K562 (cell line): ENCODE measurements around the gene TSPAN16. TPM values are rescaled to one million over a fixed set of nuclear protein-coding genes. Genes with fewer than 3 reads are reported as not detected.

ENCODE experiments used
- ATAC-seq: fragments of 200-7000 bp; cut with Tn5 transposase; 3 replicates; pipeline ENCODE4 v1.9.1; 2020; ENCODE audit warnings: moderate library complexity
- BruUV-seq: library from RNA; stranded (reverse); fragments of 400-500 nt; replicated peaks from 2 replicates; lab custom pipeline; 2021; lab: Mats Ljungman, UMichigan
- CTCF ChIA-PET: fragments of 300-600 bp; formaldehyde crosslinking; extraction: SDS; loops from one replicate; lab custom pipeline; 2021; ENCODE audit warnings: low intra/inter-chr PET ratio; lab: Yijun Ruan, JAX
- POLR2A ChIA-PET: fragments of 300-600, 350-650 bp; sonication (Branson Sonifier 250); formaldehyde crosslinking; extraction: SDS; loops from one replicate; lab custom pipeline; 2021; ENCODE audit warnings: antibody characterized with exemption, inconsistent platforms; lab: Yijun Ruan, JAX
- DNase-seq, 4 experiments: peaks; one replicate each; pipeline versions ENCODE4 v3.0.0 to v3.0.0-alpha.2; 2011 to 2018; ENCODE audit warnings: low spot score in 3 of 4, mixed read lengths in 3 of 4; ENCODE audit errors: extremely low read depth in 1 of 4
- FAIRE-seq: peaks from 2 replicates; lab custom pipeline; 2011; peaks lifted over from hg19 to GRCh38; lab: Jason Lieb, UNC
- H2AFZ ChIP-seq: 2 replicates; pipeline ENCODE4 v1.6.0; 2011; ENCODE audit warnings: low read depth, low read length, control low read depth, inconsistent platforms
- H3K27ac ChIP-seq: fragments of 200-600 bp; 3 replicates; pipeline ENCODE4 v1.8.0; 2011; ENCODE audit warnings: low read depth, mild to moderate bottlenecking, control low read depth, inconsistent platforms, low read length, moderate library complexity, mixed read lengths; ENCODE audit errors: extremely low read depth
- H3K27me3 ChIP-seq, 2 experiments: fragments of 300-600 bp in 1 of 2; 2 replicates in 1 of 2; 3 replicates in 1 of 2; pipeline versions ENCODE4 v1.6.0 to v1.8.0; 2011; ENCODE audit warnings: inconsistent platforms in 2 of 2, low read length in 2 of 2, mild to moderate bottlenecking in 1 of 2, mixed read lengths in 1 of 2, moderate library complexity in 1 of 2; ENCODE audit not compliant: control insufficient read depth in 2 of 2, insufficient read depth in 2 of 2
- H3K36me3 ChIP-seq: fragments of 300-600 bp; 3 replicates; pipeline ENCODE4 v1.8.0; 2011; ENCODE audit warnings: mild to moderate bottlenecking, low read length, inconsistent platforms; ENCODE audit not compliant: control insufficient read depth, insufficient read depth
- H3K4me1 ChIP-seq, 2 experiments: fragments of 200-600 bp in 1 of 2; replicated peaks in 1 of 2; 2 replicates in 1 of 2; 3 replicates in 1 of 2; pipeline versions ENCODE4 v1.5.1 to v1.8.0; 2011; ENCODE audit warnings: inconsistent platforms in 2 of 2, low read length in 2 of 2, mild to moderate bottlenecking in 1 of 2, mixed read lengths in 1 of 2, moderate library complexity in 1 of 2; ENCODE audit not compliant: control insufficient read depth in 2 of 2, insufficient read depth in 2 of 2
- H3K4me2 ChIP-seq: 2 replicates; pipeline ENCODE4 v1.6.1; 2011; ENCODE audit warnings: low read length, control low read depth, inconsistent platforms, mixed read lengths; ENCODE audit not compliant: insufficient read depth
- H3K4me3 ChIP-seq: fragments of 200-600 bp; sonication (generic), shearing (Covaris generic); 2 replicates; pipeline ENCODE4 v1.5.1; 2016; ENCODE audit warnings: control low read depth, inconsistent platforms
- H3K79me2 ChIP-seq: fragments of 200-600 bp; 3 replicates; pipeline ENCODE4 v1.8.0; 2011; ENCODE audit warnings: low read length, inconsistent platforms; ENCODE audit not compliant: control insufficient read depth, insufficient read depth
- H3K9ac ChIP-seq, 2 experiments: 2 replicates each; pipeline versions ENCODE4 v1.6.0 to v1.6.1; 2011; ENCODE audit warnings: low read depth in 2 of 2, low read length in 2 of 2, control low read depth in 1 of 2, inconsistent platforms in 1 of 2, mild to moderate bottlenecking in 1 of 2, mixed read lengths in 1 of 2; ENCODE audit not compliant: insufficient read depth in 1 of 2
- H3K9me1 ChIP-seq: one replicate; pipeline ENCODE4 v1.6.0; 2011; ENCODE audit warnings: inconsistent platforms, mild to moderate bottlenecking, low read length, moderate library complexity; ENCODE audit not compliant: control insufficient read depth, insufficient read depth
- H3K9me3 ChIP-seq: replicated peaks from 2 replicates; pipeline ENCODE4 v1.5.1; 2011; ENCODE audit warnings: low read depth, low read length, inconsistent platforms; ENCODE audit not compliant: control insufficient read depth, insufficient read depth
- H4K20me1 ChIP-seq: replicated peaks from 2 replicates; pipeline ENCODE4 v1.6.1; 2011; ENCODE audit warnings: low read length, inconsistent platforms, mixed read lengths; ENCODE audit not compliant: control insufficient read depth, insufficient read depth
- BCOR ChIP-seq: fragments of 450-650 bp; IDR thresholded peaks from 2 replicates; pipeline ENCODE4 v1.6.1; 2016
- CBFA2T3 ChIP-seq: fragments of 450-650 bp; IDR thresholded peaks from 2 replicates; pipeline ENCODE4 v1.6.1; 2017
- CCAR2 ChIP-seq: fragments of 200-400 bp; formaldehyde crosslinking; IDR thresholded peaks from 2 replicates; pipeline ENCODE4 v1.6.1; 2017; ENCODE audit warnings: mild to moderate bottlenecking, low read depth, low read length
- CHD2 ChIP-seq: IDR thresholded peaks from 2 replicates; pipeline ENCODE4 v1.6.1; 2011; ENCODE audit warnings: low read depth, low read length
- CTCF ChIP-seq, 3 experiments: IDR thresholded peaks in 2 of 3; conservative IDR thresholded peaks in 1 of 3; 2 replicates each; pipeline ENCODE4 v1.5.1; 2011 to 2012; ENCODE audit warnings: low read length in 3 of 3, mild to moderate bottlenecking in 3 of 3, control low read depth in 2 of 3, improper control_type of control experiment in 1 of 3, inconsistent platforms in 1 of 3, low read depth in 1 of 3, mixed read lengths in 1 of 3, moderate library complexity in 1 of 3; ENCODE audit not compliant: insufficient read depth in 2 of 3
- ERF ChIP-seq: fragments of 450-650 bp; formaldehyde crosslinking; IDR thresholded peaks from 2 replicates; pipeline ENCODE4 v1.4.0; 2020; ENCODE audit warnings: mild to moderate bottlenecking, mixed read lengths
- KDM1A ChIP-seq, 2 experiments: fragments of 450-650 bp; IDR thresholded peaks; 2 replicates each; pipeline ENCODE4 v1.6.1; 2016; ENCODE audit warnings: mild to moderate bottlenecking in 2 of 2
- LEF1 ChIP-seq: fragments of 450-650 bp; IDR thresholded peaks from 2 replicates; pipeline ENCODE4 v1.6.1; 2016; ENCODE audit warnings: mild to moderate bottlenecking
- PKNOX1 ChIP-seq: fragments of 450-650 bp; IDR thresholded peaks from 2 replicates; pipeline ENCODE4 v1.6.1; 2016
- RAD21 ChIP-seq, 2 experiments: fragments of 250-450 bp in 1 of 2; fragments of 450-650 bp in 1 of 2; sonication (Bioruptor Pico) in 1 of 2; formaldehyde crosslinking in 1 of 2; IDR thresholded peaks in 1 of 2; conservative IDR thresholded peaks in 1 of 2; 2 replicates each; pipeline versions ENCODE4 v1.4.0 to v1.8.0; 2020 to 2022; ENCODE audit warnings: mild to moderate bottlenecking in 2 of 2, moderate library complexity in 1 of 2
- RBM25 ChIP-seq: fragments of 200-400 bp; formaldehyde crosslinking; IDR thresholded peaks from 2 replicates; pipeline ENCODE4 v1.6.1; 2018; ENCODE audit warnings: low read length, low read depth, moderate library complexity; ENCODE audit not compliant: severe bottlenecking
- RCOR1 ChIP-seq, 2 experiments: IDR thresholded peaks; 2 replicates each; pipeline ENCODE4 v1.6.1; 2012; ENCODE audit warnings: low read depth in 2 of 2, low read length in 2 of 2, borderline replicate concordance in 1 of 2, improper control_type of control experiment in 1 of 2
- SRF ChIP-seq, 2 experiments: fragments of 250-450, 450-650 bp in 1 of 2; sonication (Bioruptor Pico) in 1 of 2; sonication (generic) in 1 of 2; formaldehyde crosslinking; IDR thresholded peaks; 2 replicates each; pipeline versions ENCODE4 v1.5.0 to v1.5.1; 2020 to 2022; ENCODE audit warnings: mild to moderate bottlenecking in 1 of 2, missing genetic modification reagents in 1 of 2
- ZFP36 ChIP-seq: fragments of 150-350 bp; IDR thresholded peaks from 2 replicates; pipeline ENCODE4 v1.6.1; 2018; ENCODE audit warnings: low read length, low read depth; ENCODE audit not compliant: partially characterized antibody
- ZNF512 ChIP-seq: IDR thresholded peaks from 2 replicates; pipeline ENCODE4 v1.6.1; 2016; ENCODE audit warnings: missing genetic modification characterization, missing compliant biosample characterization
- WGBS: fragments of 100-300 bp; shearing (Covaris generic); methylation state at CpG from one replicate; pipeline ENCODE4 v1.1.6; 2016; ENCODE audit warnings: low coverage, mixed read lengths; ENCODE audit not compliant: insufficient coverage; ENCODE audit errors: missing lambda C conversion rate; 5-methylcytosine and 5-hydroxymethylcytosine counted together
- in situ Hi-C: fragments of 300-500 bp; cut with MboI; formaldehyde crosslinking; loops from 4 replicates; pipeline ENCODE4 v1.15.0; 2018; ENCODE audit warnings: inconsistent platforms, mixed read lengths
- intact Hi-C: fragments of 100-400 bp; cut with micrococcal nuclease; formaldehyde crosslinking; loops from 2 replicates; pipeline ENCODE4 v1.14.2; 2022
- polyA plus RNA-seq, 8 experiments: library from polyadenylated mRNA; depleted of rRNA in 4 of 8; stranded (reverse) in 5 of 8; unstranded in 3 of 8; fragments of >200 nt; fragmentation: Nextera tagmentation in 2 of 8; fragmentation: Illumina TruSeq in 1 of 8; extraction: Ambion mirVana in 2 of 8; extraction: Trizol in 1 of 8; gene quantifications; 2 replicates each; pipeline versions ENCODE4 v1.2.1 to v1.2.3, GENCODE V29; 2011 to 2014; ENCODE audit warnings: inconsistent platforms in 1 of 8, missing spikeins in 1 of 8
- total RNA-seq, 7 experiments: library from RNA; depleted of rRNA in 6 of 7; stranded (reverse); fragments of >200 nt in 6 of 7; fragmentation: Illumina TruSeq in 2 of 7; extraction: Trizol in 2 of 7; gene quantifications; 2 replicates each; pipeline versions ENCODE4 v1.2.1 to v1.2.3, GENCODE V29; 2011 to 2021; ENCODE audit warnings: low replicate concordance in 1 of 7

The TSPAN16 gene
- total and polyA plus RNA-seq, 9 of the 15 experiments (the other 6 are each of a cell fraction or from before 2014, with no cell fraction given): not detected

- POLR2A ChIA-PET: interaction anchor here (0.6 to 1.5 kb wide), 5 partner anchors 10 to 483 kb away, joined by 3 to 4 read pairs (median 3); partner anchors contain the start of gene RAB3D
- H4K20me1 ChIP-seq: no peaks in the 10 kb centered on the region
- no peak overlapping the region for H3K4me2 ChIP-seq
- ATAC-seq: no peak
- H2AFZ ChIP-seq: no peak overlapping the region
- peak in 2 of 4 experiments; percentile 13 to 16 for DNase-seq
- no peaks in the 10 kb centered on the region for H3K9me1 ChIP-seq
- intact Hi-C loops: no loop called here
- H3K4me1 ChIP-seq: peaks cover 17 to 27% of the 10 kb centered on the region in 2 experiments; a peak in 4 of 5 replicates
- H3K79me2 ChIP-seq: no peaks in the 10 kb centered on the region
- H3K9ac ChIP-seq: no peak overlapping the region; a peak in 1 of 4 replicates
- CTCF ChIA-PET: no interaction called here
- no TSS peak for BruUV-seq
- no peak overlapping the region for H3K4me3 ChIP-seq
- no peaks in the 10 kb centered on the region for H3K9me3 ChIP-seq
- no peaks in the 10 kb centered on the region for H3K36me3 ChIP-seq
- WGBS: 57% methylated on average over 12 of the region's 14 CpGs
- no peaks in the 10 kb centered on the region for H3K27me3 ChIP-seq
- in situ Hi-C loops: no loop called here
- no peak overlapping the region for H3K27ac ChIP-seq
- no peak for FAIRE-seq
- TF ChIP-seq ERF (no peak), RBM25 (peak; percentile 76), CHD2 (peak; percentile 73; the same call in 1 of the 2 replicates), PKNOX1 (no peak), CBFA2T3 (0 out of 2 replicates have a peak, but pooled peaks have one; percentile 6), SRF (CRISPR knock-in tag; IDR thresholded peaks at IDR 0.05) (0 out of 4 replicates have a peak, but pooled peaks of 1 of the 2 experiments have one; percentile 11), RAD21 (CRISPR knock-in tag; conservative IDR thresholded peaks at IDR 0.05 in 1 of 2, IDR thresholded peaks at IDR 0.05 in 1 of 2) (0 out of 4 replicates have a peak, but pooled peaks of 1 of the 2 experiments have one; percentile 8), LEF1 (no peak), CTCF (IDR thresholded peaks at IDR 0.05 in 2 of 3, conservative IDR thresholded peaks at IDR 0.05 in 1 of 3; ENCODE audit: insufficient read depth in 2 of 3, low read depth in 1 of 3, low read length in 3 of 3) (peak in 2 of 3 experiments; percentile 15 to 36; a peak in 2 of 6 replicates), ZFP36 (peak; percentile 69), ZNF512 (tag) (no peak), BCOR (peak; percentile 74), CCAR2 (no peak), KDM1A (IDR thresholded peaks at IDR 0.05) (peak in 1 of 2 experiments; percentile 60; a peak in 2 of 4 replicates), RCOR1 (IDR thresholded peaks at IDR 0.05; ENCODE audit: borderline replicate concordance in 1 of 2, low read depth in 2 of 2, low read length in 2 of 2) (peak in 1 of 2 experiments; percentile 36; a peak in 1 of 4 replicates)
Measured at GRCh38 chr19:11321191-11322126, 25.5 kb downstream of the TSPAN16 start.
